Body of pancreas (tissue), 4 donors: ENCODE results near the gene CD248.

Experiments
- POLR2A ChIP-seq, 3 donors: fragments of 450-650 bp; IDR thresholded peaks; one replicate each; pipeline ENCODE4 v1.6.1; 2016; ENCODE audit warnings: antibody characterized with exemption in 3 of 3, mild to moderate bottlenecking in 2 of 3
- TF ChIP-seq, protein P1 (sequence below), 7 experiments: fragments of 450-650 bp in 4 of 7; fragments of 200-600 bp in 3 of 7; sonication (generic) in 3 of 7; IDR thresholded peaks; one replicate each; pipeline ENCODE4 v1.5.1; 2016 to 2019; ENCODE audit warnings: antibody characterized with exemption in 7 of 7

DNA sequence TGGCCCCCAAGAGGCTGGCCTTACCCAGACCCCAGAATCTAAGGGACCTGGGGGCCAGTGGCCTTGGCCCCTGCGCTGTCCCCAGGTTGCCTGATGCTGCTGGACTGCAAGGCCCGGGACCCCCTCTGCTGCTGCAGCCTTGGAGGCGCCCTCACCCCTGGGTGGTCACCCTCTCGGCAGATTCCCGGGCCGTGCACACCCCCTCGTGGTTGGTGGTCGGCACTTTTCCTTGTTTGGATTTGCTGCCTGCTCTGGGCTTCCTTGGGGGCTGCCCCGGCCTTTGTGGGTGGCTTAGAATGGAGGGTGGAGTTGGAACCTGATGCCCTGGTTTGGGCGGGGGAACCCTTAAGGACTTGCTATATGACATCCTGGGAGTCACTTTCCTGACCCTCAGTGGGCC is 14.1 kb upstream of the CD248 start:
- TF ChIP-seq, protein P1, sequence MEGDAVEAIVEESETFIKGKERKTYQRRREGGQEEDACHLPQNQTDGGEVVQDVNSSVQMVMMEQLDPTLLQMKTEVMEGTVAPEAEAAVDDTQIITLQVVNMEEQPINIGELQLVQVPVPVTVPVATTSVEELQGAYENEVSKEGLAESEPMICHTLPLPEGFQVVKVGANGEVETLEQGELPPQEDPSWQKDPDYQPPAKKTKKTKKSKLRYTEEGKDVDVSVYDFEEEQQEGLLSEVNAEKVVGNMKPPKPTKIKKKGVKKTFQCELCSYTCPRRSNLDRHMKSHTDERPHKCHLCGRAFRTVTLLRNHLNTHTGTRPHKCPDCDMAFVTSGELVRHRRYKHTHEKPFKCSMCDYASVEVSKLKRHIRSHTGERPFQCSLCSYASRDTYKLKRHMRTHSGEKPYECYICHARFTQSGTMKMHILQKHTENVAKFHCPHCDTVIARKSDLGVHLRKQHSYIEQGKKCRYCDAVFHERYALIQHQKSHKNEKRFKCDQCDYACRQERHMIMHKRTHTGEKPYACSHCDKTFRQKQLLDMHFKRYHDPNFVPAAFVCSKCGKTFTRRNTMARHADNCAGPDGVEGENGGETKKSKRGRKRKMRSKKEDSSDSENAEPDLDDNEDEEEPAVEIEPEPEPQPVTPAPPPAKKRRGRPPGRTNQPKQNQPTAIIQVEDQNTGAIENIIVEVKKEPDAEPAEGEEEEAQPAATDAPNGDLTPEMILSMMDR (IDR thresholded peaks at IDR 0.05): no peak
- no peak for TF ChIP-seq POLR2A (IDR thresholded peaks at IDR 0.05)
